HCT116 (cell line): ENCODE data around the gene YAP1. TPM values are rescaled to one million over a fixed set of nuclear protein-coding genes. Genes with fewer than 3 reads are reported as not detected.

Source experiments
- ATAC-seq: fragments of 200-7000 bp; cut with Tn5 transposase; 2 replicates; pipeline ENCODE4 v1.9.1; 2020; ENCODE audit warnings: mild to moderate bottlenecking, moderate library complexity
- BruUV-seq: library from RNA; stranded (reverse); fragments of 400-500 nt; replicated peaks from 2 replicates; lab custom pipeline; 2021; lab: Mats Ljungman, UMichigan
- CTCF ChIA-PET: fragments of 300-600 bp; sonication (Branson Sonifier 250); formaldehyde crosslinking; loops from one replicate; lab custom pipeline; 2021; ENCODE audit warnings: antibody characterized with exemption; lab: Charles Lee
- POLR2A ChIA-PET: fragments of 300-600, 350-600 bp; sonication (Branson Sonifier 250); formaldehyde crosslinking; loops from one replicate; lab custom pipeline; 2021; ENCODE audit warnings: antibody characterized with exemption; lab: Charles Lee
- RAD21 ChIA-PET, 2 experiments: fragments of 300-600 bp; sonication (Branson Sonifier 250); formaldehyde crosslinking; loops; one replicate each; lab custom pipeline; 2023; ENCODE audit warnings: low total read pairs in 2 of 2; ENCODE audit not compliant: uncharacterized antibody in 2 of 2, unreplicated experiment in 2 of 2, low non-redundant PET in 1 of 2; lab: Charles Lee
- DNase-seq: peaks from one replicate; pipeline ENCODE4 v3.0.0-alpha.2; 2010; ENCODE audit warnings: low read depth, low spot score
- H2AFZ ChIP-seq: fragments of 200-600 bp; shearing (Covaris generic), sonication (generic); 2 replicates; pipeline ENCODE4 v1.6.1; 2017; ENCODE audit warnings: low read depth, mixed run types, mixed read lengths, antibody characterized with exemption, low read length; ENCODE audit not compliant: poor library complexity, severe bottlenecking
- H3K27ac ChIP-seq: 2 replicates; pipeline ENCODE4 v1.5.1; 2012; ENCODE audit warnings: low read depth, low read length
- H3K27me3 ChIP-seq: fragments of 200-600 bp; sonication (generic); 2 replicates; pipeline ENCODE4 v1.6.1; 2016; ENCODE audit warnings: mixed run types, low read length, mixed read lengths; ENCODE audit not compliant: insufficient read depth
- H3K36me3 ChIP-seq, 2 experiments: fragments of 200-500 bp in 1 of 2; fragments of 200-600 bp in 1 of 2; sonication (Bioruptor generic) in 1 of 2; sonication (generic) in 1 of 2; 2 replicates each; pipeline versions ENCODE4 v1.5.1 to v1.6.1; 2014 to 2016; ENCODE audit warnings: low read length in 2 of 2, inconsistent platforms in 1 of 2, mixed read lengths in 1 of 2, mixed run types in 1 of 2; ENCODE audit not compliant: insufficient read depth in 2 of 2, control insufficient read depth in 1 of 2
- H3K4me1 ChIP-seq, 2 experiments: fragments of 200-600 bp in 1 of 2; sonication (generic) in 1 of 2; 2 replicates each; pipeline versions ENCODE4 v1.5.1 to v1.6.1; 2012 to 2017; ENCODE audit warnings: low read length in 2 of 2, inconsistent platforms in 1 of 2, mild to moderate bottlenecking in 1 of 2, mixed read lengths in 1 of 2, mixed run types in 1 of 2, moderate library complexity in 1 of 2; ENCODE audit not compliant: insufficient read depth in 2 of 2, control insufficient read depth in 1 of 2
- H3K4me2 ChIP-seq: fragments of 200-600 bp; sonication (generic); 2 replicates; pipeline ENCODE4 v1.6.1; 2017; ENCODE audit warnings: mixed run types, low read length, mixed read lengths
- H3K4me3 ChIP-seq, 2 experiments: fragments of 200-600 bp in 1 of 2; sonication (generic) in 1 of 2; replicated peaks in 1 of 2; 2 replicates each; pipeline ENCODE4 v1.5.1; 2011 to 2016; ENCODE audit warnings: low read length in 2 of 2, control low read depth in 1 of 2, low read depth in 1 of 2, mild to moderate bottlenecking in 1 of 2, mixed read lengths in 1 of 2, mixed run types in 1 of 2
- H3K79me2 ChIP-seq: fragments of 200-600 bp; sonication (generic); 2 replicates; pipeline ENCODE4 v1.6.1; 2017; ENCODE audit warnings: mild to moderate bottlenecking, mixed run types, low read length, moderate library complexity, mixed read lengths; ENCODE audit not compliant: insufficient read depth
- H3K9ac ChIP-seq: fragments of 200-600 bp; sonication (generic); 2 replicates; pipeline ENCODE4 v1.6.1; 2016; ENCODE audit warnings: low read length, mixed read lengths
- H3K9me2 ChIP-seq: fragments of 200-600 bp; sonication (generic), shearing (Covaris generic); 2 replicates; pipeline ENCODE4 v1.6.1; 2017; ENCODE audit warnings: mixed run types, mild to moderate bottlenecking, moderate library complexity; ENCODE audit not compliant: insufficient read depth
- H3K9me3 ChIP-seq, 2 experiments: fragments of 200-500 bp in 1 of 2; fragments of 200-600 bp in 1 of 2; sonication (Bioruptor generic) in 1 of 2; sonication (generic) in 1 of 2; 2 replicates each; pipeline ENCODE4 v1.6.1; 2014 to 2017; ENCODE audit warnings: low read length in 2 of 2, mixed read lengths in 2 of 2, inconsistent platforms in 1 of 2, low read depth in 1 of 2, mild to moderate bottlenecking in 1 of 2, mixed run types in 1 of 2, moderate library complexity in 1 of 2; ENCODE audit not compliant: control insufficient read depth in 1 of 2, insufficient read depth in 1 of 2
- H4K20me1 ChIP-seq: fragments of 200-600 bp; sonication (generic), shearing (Covaris generic); 2 replicates; pipeline ENCODE4 v1.6.1; 2017; ENCODE audit warnings: mixed run types, mild to moderate bottlenecking, moderate library complexity; ENCODE audit not compliant: insufficient read depth
- CBX3 ChIP-seq: IDR thresholded peaks from 2 replicates; pipeline ENCODE4 v1.6.1; 2012; ENCODE audit warnings: low read depth
- ELF1 ChIP-seq: IDR thresholded peaks from 2 replicates; pipeline ENCODE4 v1.6.1; 2012; ENCODE audit warnings: low read depth, borderline replicate concordance
- FOSL1 ChIP-seq: IDR thresholded peaks from 2 replicates; pipeline ENCODE4 v1.6.1; 2012; ENCODE audit warnings: low read depth
- JUND ChIP-seq: IDR thresholded peaks from 2 replicates; pipeline ENCODE4 v1.6.1; 2012
- POLR2AphosphoS5 ChIP-seq: IDR thresholded peaks from 2 replicates; pipeline ENCODE4 v1.6.1; 2011; ENCODE audit warnings: mild to moderate bottlenecking, low read depth, low read length, moderate library complexity
- RAD21 ChIP-seq: IDR thresholded peaks from 2 replicates; pipeline ENCODE4 v1.6.1; 2012; ENCODE audit warnings: low read depth, mild to moderate bottlenecking
- SP1 ChIP-seq: IDR thresholded peaks from 2 replicates; pipeline ENCODE4 v1.6.1; 2012; ENCODE audit warnings: low read depth
- SRF ChIP-seq: IDR thresholded peaks from 2 replicates; pipeline ENCODE4 v1.6.1; 2012; ENCODE audit warnings: low read depth
- YY1 ChIP-seq: IDR thresholded peaks from 2 replicates; pipeline ENCODE4 v1.6.1; 2011; ENCODE audit warnings: low read length, low read depth, moderate library complexity, mild to moderate bottlenecking; ENCODE audit not compliant: insufficient replicate concordance; ENCODE audit errors: extremely low read depth
- ZFX ChIP-seq: fragments of 450-650 bp; IDR thresholded peaks from 2 replicates; pipeline ENCODE4 v1.6.1; 2017
- intact Hi-C: fragments of 100-400 bp; cut with micrococcal nuclease; formaldehyde crosslinking; loops from 2 replicates; pipeline ENCODE4 v1.10.0; 2022
- total RNA-seq: library from RNA; stranded (reverse); gene quantifications from one replicate; pipeline ENCODE4 v1.2.1, GENCODE V29; 2021; ENCODE audit not compliant: unreplicated experiment
- TF ChIP-seq, protein P1 (sequence below), 3 experiments: fragments of 200-600 bp in 1 of 3; sonication (generic) in 1 of 3; IDR thresholded peaks in 2 of 3; conservative IDR thresholded peaks in 1 of 3; 2 replicates each; pipeline ENCODE4 v1.5.1; 2012 to 2017; ENCODE audit warnings: low read depth in 2 of 3, low read length in 2 of 3, antibody characterized with exemption in 1 of 3, borderline replicate concordance in 1 of 3, control low read depth in 1 of 3, mild to moderate bottlenecking in 1 of 3, mixed read lengths in 1 of 3, mixed run types in 1 of 3, moderate library complexity in 1 of 3; ENCODE audit not compliant: insufficient read depth in 1 of 3
- TF ChIP-seq, protein P2 (sequence below): IDR thresholded peaks from 2 replicates; pipeline ENCODE4 v1.6.1; 2012; ENCODE audit warnings: low read depth
- TF ChIP-seq, protein P3 (sequence below): IDR thresholded peaks from 2 replicates; pipeline ENCODE4 v1.6.1; 2011; ENCODE audit warnings: mild to moderate bottlenecking, low read length, moderate library complexity; ENCODE audit not compliant: insufficient replicate concordance; ENCODE audit errors: extremely low read depth

Gene YAP1
- total RNA-seq, 1 experiment from 2014 or later: 88.6 TPM

DNA sequence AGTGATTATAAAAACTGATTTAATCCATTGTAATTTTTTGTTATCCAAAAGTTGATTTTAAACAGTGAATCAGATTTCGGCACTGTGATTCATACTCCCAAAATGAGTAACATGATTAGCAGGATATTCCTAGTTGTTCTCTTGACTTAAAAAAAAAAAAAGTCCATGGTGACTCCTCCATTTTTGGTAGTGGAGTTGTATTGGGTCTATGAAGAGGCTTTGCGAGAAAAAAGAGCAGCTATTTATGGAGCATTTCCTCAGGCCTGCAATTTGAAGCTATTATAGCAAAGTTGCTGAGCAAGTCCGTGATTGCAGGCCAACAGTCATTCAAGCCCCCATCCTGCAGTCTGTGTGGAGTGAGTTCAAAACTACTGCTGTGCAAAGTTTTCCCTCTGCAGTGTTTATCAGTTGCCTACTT is 28.8 kb downstream of the YAP1 start:
- TF ChIP-seq JUND: 0 out of 2 replicates have a peak, but pooled peaks have one; percentile 5
- no peak for TF ChIP-seq SP1
- no peak for TF ChIP-seq CBX3
- 0 out of 2 replicates have a peak, but pooled peaks have one; percentile 3 for TF ChIP-seq RAD21
- TF ChIP-seq ELF1: no peak
- 0 out of 2 replicates have a peak, but pooled peaks have one; percentile 21 for TF ChIP-seq SRF
- Histone ChIP-seq H3K4me1 (peaks cover 13 to 28% of the 10 kb centered on the region in 2 experiments; a peak in 3 of 4 replicates), H3K9me2 (no peaks in the 10 kb centered on the region), H3K27me3 (no peaks in the 10 kb centered on the region), H3K9ac (no peak overlapping the region), H3K4me2 (peak overlapping the region; percentile 1; the same call in 1 of the 2 replicates), H2AFZ (no peak overlapping the region), H3K9me3 (no peaks in the 10 kb centered on the region), H3K4me3 (no peak overlapping the region), H4K20me1 (no peaks in the 10 kb centered on the region), H3K27ac (no peak overlapping the region; the same call in 1 of the 2 replicates), H3K36me3 (no peaks in the 10 kb centered on the region), H3K79me2 (peaks cover 100% of the 10 kb centered on the region)
- BruUV-seq: no TSS peak
- CTCF ChIA-PET: no interaction called here
- DNase-seq: no peak
- intact Hi-C loops: no loop called here
- RAD21 ChIA-PET: no interaction called here
- no peak for ATAC-seq
- POLR2A ChIA-PET: no interaction called here

DNA sequence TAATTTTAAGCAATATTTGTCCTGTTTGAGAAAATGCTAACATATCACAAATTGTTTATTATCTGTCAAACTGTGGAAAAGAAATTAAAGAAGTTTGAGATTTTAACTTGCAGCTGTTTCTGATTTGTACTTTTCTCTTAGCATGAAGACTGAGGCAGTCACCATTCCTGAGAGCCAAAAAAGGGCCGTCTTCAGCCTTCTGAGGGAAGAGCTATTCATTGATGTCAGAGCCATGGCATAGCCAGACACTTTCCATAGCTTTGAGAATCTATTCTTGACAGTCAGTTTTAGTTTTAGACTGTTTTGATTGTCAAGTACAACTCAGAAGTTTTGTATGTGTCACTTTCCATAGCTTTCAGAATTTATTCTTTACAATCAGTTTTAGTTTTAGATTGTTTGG is 32.1 kb downstream of the YAP1 start:
- Histone ChIP-seq H3K27ac (no peak overlapping the region), H3K27me3 (no peaks in the 10 kb centered on the region), H3K36me3 (no peaks in the 10 kb centered on the region), H2AFZ (no peak overlapping the region), H3K9me3 (no peaks in the 10 kb centered on the region), H3K9ac (no peak overlapping the region), H3K79me2 (peaks cover 100% of the 10 kb centered on the region), H3K9me2 (no peaks in the 10 kb centered on the region), H3K4me2 (no peak overlapping the region), H4K20me1 (peaks cover 10% of the 10 kb centered on the region; the same call in 1 of the 2 replicates), H3K4me1 (peaks cover 27 to 37% of the 10 kb centered on the region in 2 experiments), H3K4me3 (no peak overlapping the region)
- DNase-seq (no peak), ATAC-seq (no peak)
- ChIA-PET POLR2A (no interaction called here), RAD21 (no interaction called here), CTCF (no interaction called here)
- no TSS peak for BruUV-seq
- intact Hi-C loops: no loop called here
- TF ChIP-seq FOSL1: no peak
- no peak for TF ChIP-seq YY1
- no peak for TF ChIP-seq POLR2AphosphoS5
- no peak for TF ChIP-seq CBX3
- no peak for TF ChIP-seq SP1
- TF ChIP-seq, protein P1, sequence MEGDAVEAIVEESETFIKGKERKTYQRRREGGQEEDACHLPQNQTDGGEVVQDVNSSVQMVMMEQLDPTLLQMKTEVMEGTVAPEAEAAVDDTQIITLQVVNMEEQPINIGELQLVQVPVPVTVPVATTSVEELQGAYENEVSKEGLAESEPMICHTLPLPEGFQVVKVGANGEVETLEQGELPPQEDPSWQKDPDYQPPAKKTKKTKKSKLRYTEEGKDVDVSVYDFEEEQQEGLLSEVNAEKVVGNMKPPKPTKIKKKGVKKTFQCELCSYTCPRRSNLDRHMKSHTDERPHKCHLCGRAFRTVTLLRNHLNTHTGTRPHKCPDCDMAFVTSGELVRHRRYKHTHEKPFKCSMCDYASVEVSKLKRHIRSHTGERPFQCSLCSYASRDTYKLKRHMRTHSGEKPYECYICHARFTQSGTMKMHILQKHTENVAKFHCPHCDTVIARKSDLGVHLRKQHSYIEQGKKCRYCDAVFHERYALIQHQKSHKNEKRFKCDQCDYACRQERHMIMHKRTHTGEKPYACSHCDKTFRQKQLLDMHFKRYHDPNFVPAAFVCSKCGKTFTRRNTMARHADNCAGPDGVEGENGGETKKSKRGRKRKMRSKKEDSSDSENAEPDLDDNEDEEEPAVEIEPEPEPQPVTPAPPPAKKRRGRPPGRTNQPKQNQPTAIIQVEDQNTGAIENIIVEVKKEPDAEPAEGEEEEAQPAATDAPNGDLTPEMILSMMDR (IDR thresholded peaks at IDR 0.05 in 2 of 3, conservative IDR thresholded peaks at IDR 0.05 in 1 of 3; ENCODE audit: borderline replicate concordance in 1 of 3, insufficient read depth in 1 of 3, low read depth in 2 of 3, low read length in 2 of 3): no peak
- TF ChIP-seq, protein P2, sequence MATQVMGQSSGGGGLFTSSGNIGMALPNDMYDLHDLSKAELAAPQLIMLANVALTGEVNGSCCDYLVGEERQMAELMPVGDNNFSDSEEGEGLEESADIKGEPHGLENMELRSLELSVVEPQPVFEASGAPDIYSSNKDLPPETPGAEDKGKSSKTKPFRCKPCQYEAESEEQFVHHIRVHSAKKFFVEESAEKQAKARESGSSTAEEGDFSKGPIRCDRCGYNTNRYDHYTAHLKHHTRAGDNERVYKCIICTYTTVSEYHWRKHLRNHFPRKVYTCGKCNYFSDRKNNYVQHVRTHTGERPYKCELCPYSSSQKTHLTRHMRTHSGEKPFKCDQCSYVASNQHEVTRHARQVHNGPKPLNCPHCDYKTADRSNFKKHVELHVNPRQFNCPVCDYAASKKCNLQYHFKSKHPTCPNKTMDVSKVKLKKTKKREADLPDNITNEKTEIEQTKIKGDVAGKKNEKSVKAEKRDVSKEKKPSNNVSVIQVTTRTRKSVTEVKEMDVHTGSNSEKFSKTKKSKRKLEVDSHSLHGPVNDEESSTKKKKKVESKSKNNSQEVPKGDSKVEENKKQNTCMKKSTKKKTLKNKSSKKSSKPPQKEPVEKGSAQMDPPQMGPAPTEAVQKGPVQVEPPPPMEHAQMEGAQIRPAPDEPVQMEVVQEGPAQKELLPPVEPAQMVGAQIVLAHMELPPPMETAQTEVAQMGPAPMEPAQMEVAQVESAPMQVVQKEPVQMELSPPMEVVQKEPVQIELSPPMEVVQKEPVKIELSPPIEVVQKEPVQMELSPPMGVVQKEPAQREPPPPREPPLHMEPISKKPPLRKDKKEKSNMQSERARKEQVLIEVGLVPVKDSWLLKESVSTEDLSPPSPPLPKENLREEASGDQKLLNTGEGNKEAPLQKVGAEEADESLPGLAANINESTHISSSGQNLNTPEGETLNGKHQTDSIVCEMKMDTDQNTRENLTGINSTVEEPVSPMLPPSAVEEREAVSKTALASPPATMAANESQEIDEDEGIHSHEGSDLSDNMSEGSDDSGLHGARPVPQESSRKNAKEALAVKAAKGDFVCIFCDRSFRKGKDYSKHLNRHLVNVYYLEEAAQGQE: no peak
- TF ChIP-seq ZFX: no peak
- TF ChIP-seq, protein P3, sequence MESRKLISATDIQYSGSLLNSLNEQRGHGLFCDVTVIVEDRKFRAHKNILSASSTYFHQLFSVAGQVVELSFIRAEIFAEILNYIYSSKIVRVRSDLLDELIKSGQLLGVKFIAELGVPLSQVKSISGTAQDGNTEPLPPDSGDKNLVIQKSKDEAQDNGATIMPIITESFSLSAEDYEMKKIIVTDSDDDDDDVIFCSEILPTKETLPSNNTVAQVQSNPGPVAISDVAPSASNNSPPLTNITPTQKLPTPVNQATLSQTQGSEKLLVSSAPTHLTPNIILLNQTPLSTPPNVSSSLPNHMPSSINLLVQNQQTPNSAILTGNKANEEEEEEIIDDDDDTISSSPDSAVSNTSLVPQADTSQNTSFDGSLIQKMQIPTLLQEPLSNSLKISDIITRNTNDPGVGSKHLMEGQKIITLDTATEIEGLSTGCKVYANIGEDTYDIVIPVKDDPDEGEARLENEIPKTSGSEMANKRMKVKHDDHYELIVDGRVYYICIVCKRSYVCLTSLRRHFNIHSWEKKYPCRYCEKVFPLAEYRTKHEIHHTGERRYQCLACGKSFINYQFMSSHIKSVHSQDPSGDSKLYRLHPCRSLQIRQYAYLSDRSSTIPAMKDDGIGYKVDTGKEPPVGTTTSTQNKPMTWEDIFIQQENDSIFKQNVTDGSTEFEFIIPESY: no peak
